OCI-LY1 (cell line): ENCODE data around the gene HELLS.

ENCODE experiments used
- H2AFZ ChIP-seq: fragments of 200-600 bp; sonication (generic), shearing (Covaris generic); 2 replicates; pipeline ENCODE4 v1.6.0; 2014; ENCODE audit warnings: antibody characterized with exemption, mild to moderate bottlenecking, low read length
- H3F3A ChIP-seq: fragments of 200-600 bp; sonication (generic), shearing (Covaris generic); 2 replicates; pipeline ENCODE4 v1.6.0; 2014; ENCODE audit warnings: mild to moderate bottlenecking, antibody characterized with exemption, low read length, moderate library complexity; ENCODE audit not compliant: insufficient read depth
- H3K27ac ChIP-seq: fragments of 200-600 bp; sonication (generic); 2 replicates; pipeline ENCODE4 v1.5.1; 2014; ENCODE audit warnings: low read length, mixed run types, mild to moderate bottlenecking, low read depth; ENCODE audit not compliant: poor library complexity, severe bottlenecking
- H3K27me3 ChIP-seq: fragments of 200-600 bp; sonication (generic); 2 replicates; pipeline ENCODE4 v1.6.0; 2014; ENCODE audit warnings: antibody characterized with exemption, mild to moderate bottlenecking, low read length, moderate library complexity; ENCODE audit not compliant: insufficient read depth
- H3K36me3 ChIP-seq: fragments of 200-600 bp; sonication (generic); 2 replicates; pipeline ENCODE4 v1.6.1; 2014; ENCODE audit warnings: mild to moderate bottlenecking, antibody characterized with exemption, low read length, moderate library complexity, mixed read lengths; ENCODE audit not compliant: insufficient read depth
- H3K4me1 ChIP-seq: fragments of 200-600 bp; sonication (generic); 2 replicates; pipeline ENCODE4 v1.5.1; 2014; ENCODE audit warnings: mild to moderate bottlenecking, low read length, moderate library complexity; ENCODE audit not compliant: insufficient read depth, severe bottlenecking
- H3K4me2 ChIP-seq: fragments of 200-600 bp; sonication (generic), shearing (Covaris generic); 2 replicates; pipeline ENCODE4 v1.6.1; 2014; ENCODE audit warnings: low read length
- H3K4me3 ChIP-seq: fragments of 200-600 bp; sonication (generic); 2 replicates; pipeline ENCODE4 v1.5.1; 2014; ENCODE audit warnings: low read length, low read depth, mild to moderate bottlenecking, mixed read lengths; ENCODE audit not compliant: poor library complexity, severe bottlenecking
- H3K79me2 ChIP-seq: fragments of 200-600 bp; shearing (Covaris generic); 2 replicates; pipeline ENCODE4 v1.6.1; 2016; ENCODE audit warnings: mixed run types, low read length, mixed read lengths; ENCODE audit not compliant: insufficient read depth
- H3K9ac ChIP-seq: fragments of 200-600 bp; sonication (generic), shearing (Covaris generic); 2 replicates; pipeline ENCODE4 v1.6.1; 2014; ENCODE audit warnings: mild to moderate bottlenecking, low read length, mixed read lengths
- H3K9me2 ChIP-seq: fragments of 200-600 bp; sonication (generic), shearing (Covaris generic); 2 replicates; pipeline ENCODE4 v1.6.1; 2014; ENCODE audit warnings: low read depth, mild to moderate bottlenecking, low read length, mixed read lengths
- H3K9me3 ChIP-seq: fragments of 200-600 bp; shearing (Covaris generic); 2 replicates; pipeline ENCODE4 v1.6.1; 2014; ENCODE audit warnings: low read length, mixed read lengths
- H4K20me1 ChIP-seq: fragments of 200-600 bp; sonication (generic), shearing (Covaris generic); 2 replicates; pipeline ENCODE4 v1.6.0; 2016; ENCODE audit warnings: mild to moderate bottlenecking, low read length; ENCODE audit not compliant: insufficient read depth
- EZH2 ChIP-seq: fragments of 200-600 bp; sonication (generic), shearing (Covaris generic); IDR thresholded peaks from 2 replicates; pipeline ENCODE4 v1.8.0; 2017; ENCODE audit warnings: borderline replicate concordance, mixed run types, mild to moderate bottlenecking, antibody characterized with exemption, low read length, moderate library complexity, mixed read lengths
- TF ChIP-seq, protein P1 (sequence below): fragments of 200-600 bp; sonication (generic), shearing (Covaris generic); IDR thresholded peaks from 2 replicates; pipeline ENCODE4 v1.5.1; 2017; ENCODE audit warnings: mild to moderate bottlenecking, antibody characterized with exemption, low read length, moderate library complexity, mixed read lengths

Gene HELLS

GRCh38 chr10:94614558-94614957, 69.0 kb downstream of the HELLS start:
- no peak overlapping the region for H3K27ac ChIP-seq
- TF ChIP-seq EZH2 = no peak
- TF ChIP-seq, protein P1, sequence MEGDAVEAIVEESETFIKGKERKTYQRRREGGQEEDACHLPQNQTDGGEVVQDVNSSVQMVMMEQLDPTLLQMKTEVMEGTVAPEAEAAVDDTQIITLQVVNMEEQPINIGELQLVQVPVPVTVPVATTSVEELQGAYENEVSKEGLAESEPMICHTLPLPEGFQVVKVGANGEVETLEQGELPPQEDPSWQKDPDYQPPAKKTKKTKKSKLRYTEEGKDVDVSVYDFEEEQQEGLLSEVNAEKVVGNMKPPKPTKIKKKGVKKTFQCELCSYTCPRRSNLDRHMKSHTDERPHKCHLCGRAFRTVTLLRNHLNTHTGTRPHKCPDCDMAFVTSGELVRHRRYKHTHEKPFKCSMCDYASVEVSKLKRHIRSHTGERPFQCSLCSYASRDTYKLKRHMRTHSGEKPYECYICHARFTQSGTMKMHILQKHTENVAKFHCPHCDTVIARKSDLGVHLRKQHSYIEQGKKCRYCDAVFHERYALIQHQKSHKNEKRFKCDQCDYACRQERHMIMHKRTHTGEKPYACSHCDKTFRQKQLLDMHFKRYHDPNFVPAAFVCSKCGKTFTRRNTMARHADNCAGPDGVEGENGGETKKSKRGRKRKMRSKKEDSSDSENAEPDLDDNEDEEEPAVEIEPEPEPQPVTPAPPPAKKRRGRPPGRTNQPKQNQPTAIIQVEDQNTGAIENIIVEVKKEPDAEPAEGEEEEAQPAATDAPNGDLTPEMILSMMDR = no peak
- no peak overlapping the region for H3K9ac ChIP-seq
- no peaks in the 10 kb centered on the region for H3K79me2 ChIP-seq
- H3K4me2 ChIP-seq = no peak overlapping the region
- H3K4me1 ChIP-seq = no peaks in the 10 kb centered on the region
- H4K20me1 ChIP-seq = no peaks in the 10 kb centered on the region
- no peaks in the 10 kb centered on the region for H3K9me2 ChIP-seq
- H3K4me3 ChIP-seq = no peak overlapping the region
- H3K27me3 ChIP-seq = no peaks in the 10 kb centered on the region
- H2AFZ ChIP-seq = no peak overlapping the region
- no peaks in the 10 kb centered on the region for H3K9me3 ChIP-seq
- H3F3A ChIP-seq = no peaks in the 10 kb centered on the region
- H3K36me3 ChIP-seq = peaks cover 3% of the 10 kb centered on the region

- no peaks in the 10 kb centered on the region for H3K27me3 ChIP-seq
- no peak overlapping the region for H3K4me2 ChIP-seq
- H4K20me1 ChIP-seq = no peaks in the 10 kb centered on the region
- H2AFZ ChIP-seq = no peak overlapping the region
- H3F3A ChIP-seq = no peaks in the 10 kb centered on the region
- no peaks in the 10 kb centered on the region for H3K9me2 ChIP-seq
- no peak for TF ChIP-seq EZH2
- TF ChIP-seq, protein P1 = no peak
- no peaks in the 10 kb centered on the region for H3K79me2 ChIP-seq
- H3K4me1 ChIP-seq = no peaks in the 10 kb centered on the region
- H3K27ac ChIP-seq = no peak overlapping the region
- no peaks in the 10 kb centered on the region; the same call in 1 of the 2 replicates for H3K36me3 ChIP-seq
- H3K4me3 ChIP-seq = no peak overlapping the region
- H3K9me3 ChIP-seq = no peaks in the 10 kb centered on the region
- H3K9ac ChIP-seq = no peak overlapping the region
Measured at GRCh38 chr10:94617389-94617944, 71.9 kb downstream of the HELLS start.

DNA sequence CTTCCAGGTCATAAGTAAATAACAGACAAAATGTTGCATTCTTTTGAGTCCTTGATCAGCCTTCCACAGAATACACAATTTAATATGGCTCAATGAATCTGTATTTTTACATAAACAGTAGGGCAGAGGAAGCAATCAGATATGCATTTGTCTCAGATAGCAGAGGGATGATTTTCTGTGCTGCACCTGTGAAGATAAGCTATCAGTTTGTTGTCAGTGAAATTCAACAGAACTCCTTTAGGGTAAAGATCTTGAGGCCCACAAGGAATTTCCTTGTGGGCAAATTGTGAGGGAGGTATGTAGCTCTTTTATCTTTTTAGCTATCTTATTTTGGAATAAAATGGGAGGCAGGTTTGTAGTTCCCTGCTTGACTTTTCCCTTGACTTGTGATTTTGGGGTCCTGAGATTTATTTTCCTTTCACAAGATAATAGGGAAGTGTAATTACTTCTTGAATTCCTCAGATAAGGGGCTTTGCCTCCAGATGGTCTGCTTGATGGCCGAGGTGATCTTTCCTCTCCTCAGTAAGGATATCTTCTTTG, 77.1 kb downstream of the HELLS start:
- Histone ChIP-seq H3K9ac (no peak overlapping the region), H3K4me3 (no peak overlapping the region), H3K27me3 (no peaks in the 10 kb centered on the region), H3K9me3 (no peaks in the 10 kb centered on the region), H4K20me1 (no peaks in the 10 kb centered on the region), H3K4me2 (no peak overlapping the region), H3K9me2 (no peaks in the 10 kb centered on the region), H3K36me3 (no peaks in the 10 kb centered on the region), H3K27ac (no peak overlapping the region), H3F3A (no peaks in the 10 kb centered on the region), H2AFZ (no peak overlapping the region), H3K4me1 (no peaks in the 10 kb centered on the region), H3K79me2 (no peaks in the 10 kb centered on the region)
- no peak for TF ChIP-seq EZH2
- TF ChIP-seq, protein P1 = no peak
